Measurements from ENCODE around the gene IQGAP2. TPM values are rescaled to one million over a fixed set of nuclear protein-coding genes. Genes with fewer than 3 reads are reported as not detected.
A peak's percentile ranks its signal among the peaks of the same experiment; 100 is the strongest.

The IQGAP2 gene
- total RNA-seq, 1 experiment from 2014 or later, result 0.59 TPM

DNA sequence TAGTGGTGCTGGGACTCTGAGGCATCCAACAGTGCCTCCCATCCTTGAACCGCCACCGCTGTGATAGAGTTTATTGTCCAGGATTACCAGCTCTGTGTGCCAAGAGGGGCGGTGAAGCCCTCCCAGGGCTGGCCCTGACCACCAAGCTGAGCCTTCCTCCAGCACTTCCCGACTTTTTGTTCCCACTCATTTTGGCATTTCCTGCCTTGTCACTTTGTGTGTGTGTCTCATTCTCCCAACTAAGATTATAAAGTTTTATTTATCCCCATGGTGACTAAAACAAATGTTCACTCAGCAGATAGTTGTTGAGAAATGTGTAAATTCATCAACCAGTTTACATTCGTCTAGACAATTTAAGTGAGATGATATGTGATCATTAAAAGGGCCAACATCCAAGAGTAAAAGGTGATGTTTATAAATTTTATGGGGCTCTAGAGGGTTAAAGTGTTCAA, 315.3 kb downstream of the IQGAP2 start:
- H3K4me1 ChIP-seq (ENCODE audit: control insufficient read depth, insufficient read depth, low read length), result peaks cover 16% of the 10 kb centered on the region; the same call in 1 of the 2 replicates
- no peak overlapping the region for H3K27ac ChIP-seq (ENCODE audit: low read length)
- peak overlapping the region in 1 of 2 experiments; percentile 83; a peak in 1 of 4 replicates for H3K4me3 ChIP-seq (ENCODE audit: low read depth in 2 of 2, low read length in 2 of 2)

DNA sequence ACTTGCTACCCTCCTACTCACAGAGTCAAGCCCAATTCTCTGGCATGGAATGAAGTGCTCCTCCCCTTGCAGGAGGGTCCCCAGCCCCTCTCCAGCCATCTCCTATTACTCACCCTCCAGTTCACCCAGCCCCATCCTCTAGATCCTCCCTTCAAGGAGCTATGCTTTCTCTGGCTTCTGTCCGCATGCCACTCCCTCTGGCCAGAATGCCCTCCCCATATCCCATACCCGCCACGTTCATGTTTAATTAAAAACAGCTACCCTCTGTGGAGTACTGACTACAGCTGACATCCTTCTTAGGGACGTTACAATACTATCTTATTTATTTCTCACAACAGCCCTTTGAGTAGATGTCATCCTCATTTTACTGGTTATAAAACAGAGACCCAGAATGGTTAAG, 315.8 kb downstream of the IQGAP2 start:
- H3K27me3 ChIP-seq (ENCODE audit: control insufficient read depth, insufficient read depth, low read length), result peaks cover 2% of the 10 kb centered on the region; the same call in 1 of the 2 replicates
- ATAC-seq, result no peak
- TF ChIP-seq, protein P1, sequence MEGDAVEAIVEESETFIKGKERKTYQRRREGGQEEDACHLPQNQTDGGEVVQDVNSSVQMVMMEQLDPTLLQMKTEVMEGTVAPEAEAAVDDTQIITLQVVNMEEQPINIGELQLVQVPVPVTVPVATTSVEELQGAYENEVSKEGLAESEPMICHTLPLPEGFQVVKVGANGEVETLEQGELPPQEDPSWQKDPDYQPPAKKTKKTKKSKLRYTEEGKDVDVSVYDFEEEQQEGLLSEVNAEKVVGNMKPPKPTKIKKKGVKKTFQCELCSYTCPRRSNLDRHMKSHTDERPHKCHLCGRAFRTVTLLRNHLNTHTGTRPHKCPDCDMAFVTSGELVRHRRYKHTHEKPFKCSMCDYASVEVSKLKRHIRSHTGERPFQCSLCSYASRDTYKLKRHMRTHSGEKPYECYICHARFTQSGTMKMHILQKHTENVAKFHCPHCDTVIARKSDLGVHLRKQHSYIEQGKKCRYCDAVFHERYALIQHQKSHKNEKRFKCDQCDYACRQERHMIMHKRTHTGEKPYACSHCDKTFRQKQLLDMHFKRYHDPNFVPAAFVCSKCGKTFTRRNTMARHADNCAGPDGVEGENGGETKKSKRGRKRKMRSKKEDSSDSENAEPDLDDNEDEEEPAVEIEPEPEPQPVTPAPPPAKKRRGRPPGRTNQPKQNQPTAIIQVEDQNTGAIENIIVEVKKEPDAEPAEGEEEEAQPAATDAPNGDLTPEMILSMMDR (IDR thresholded peaks at IDR 0.05), result no peak
- TF ChIP-seq, protein P2, sequence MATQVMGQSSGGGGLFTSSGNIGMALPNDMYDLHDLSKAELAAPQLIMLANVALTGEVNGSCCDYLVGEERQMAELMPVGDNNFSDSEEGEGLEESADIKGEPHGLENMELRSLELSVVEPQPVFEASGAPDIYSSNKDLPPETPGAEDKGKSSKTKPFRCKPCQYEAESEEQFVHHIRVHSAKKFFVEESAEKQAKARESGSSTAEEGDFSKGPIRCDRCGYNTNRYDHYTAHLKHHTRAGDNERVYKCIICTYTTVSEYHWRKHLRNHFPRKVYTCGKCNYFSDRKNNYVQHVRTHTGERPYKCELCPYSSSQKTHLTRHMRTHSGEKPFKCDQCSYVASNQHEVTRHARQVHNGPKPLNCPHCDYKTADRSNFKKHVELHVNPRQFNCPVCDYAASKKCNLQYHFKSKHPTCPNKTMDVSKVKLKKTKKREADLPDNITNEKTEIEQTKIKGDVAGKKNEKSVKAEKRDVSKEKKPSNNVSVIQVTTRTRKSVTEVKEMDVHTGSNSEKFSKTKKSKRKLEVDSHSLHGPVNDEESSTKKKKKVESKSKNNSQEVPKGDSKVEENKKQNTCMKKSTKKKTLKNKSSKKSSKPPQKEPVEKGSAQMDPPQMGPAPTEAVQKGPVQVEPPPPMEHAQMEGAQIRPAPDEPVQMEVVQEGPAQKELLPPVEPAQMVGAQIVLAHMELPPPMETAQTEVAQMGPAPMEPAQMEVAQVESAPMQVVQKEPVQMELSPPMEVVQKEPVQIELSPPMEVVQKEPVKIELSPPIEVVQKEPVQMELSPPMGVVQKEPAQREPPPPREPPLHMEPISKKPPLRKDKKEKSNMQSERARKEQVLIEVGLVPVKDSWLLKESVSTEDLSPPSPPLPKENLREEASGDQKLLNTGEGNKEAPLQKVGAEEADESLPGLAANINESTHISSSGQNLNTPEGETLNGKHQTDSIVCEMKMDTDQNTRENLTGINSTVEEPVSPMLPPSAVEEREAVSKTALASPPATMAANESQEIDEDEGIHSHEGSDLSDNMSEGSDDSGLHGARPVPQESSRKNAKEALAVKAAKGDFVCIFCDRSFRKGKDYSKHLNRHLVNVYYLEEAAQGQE (IDR thresholded peaks at IDR 0.05; ENCODE audit: insufficient read depth in 1 of 2, low read depth in 2 of 2, low read length in 1 of 2), result no peak
- TF ChIP-seq SIN3A (IDR thresholded peaks at IDR 0.05; ENCODE audit: borderline replicate concordance, insufficient read depth, low read depth, low read length), result no peak
- no peak for TF ChIP-seq TCF7L2 (IDR thresholded peaks at IDR 0.05; ENCODE audit: low read depth, low read length)
- TF ChIP-seq POLR2AphosphoS5 (IDR thresholded peaks at IDR 0.05; ENCODE audit: low read depth, low read length), result no peak
- no peak overlapping the region for H3K27ac ChIP-seq (ENCODE audit: low read length)
- H3K9me3 ChIP-seq (ENCODE audit: control insufficient read depth, insufficient read depth, low read depth, low read length), result no peaks in the 10 kb centered on the region
- in situ Hi-C loops (cut with HindIII; ENCODE audit: low pct_unique_long_range_greater_than_20kb, low sequenced_read_pairs) (no loop called here), intact Hi-C loops (cut with micrococcal nuclease; ENCODE audit: unreplicated experiment) (loop anchor here (5.0 kb wide), 1 partner anchor 48 kb away; no protein-coding TSS in a partner anchor)
- ChIA-PET CTCF (no interaction called here), POLR2A (no interaction called here)
- H3K36me3 ChIP-seq (ENCODE audit: control insufficient read depth, insufficient read depth, low read length), result no peaks in the 10 kb centered on the region
- DNase-seq (ENCODE audit: low read depth, low spot score), result no peak
- H3K4me3 ChIP-seq (ENCODE audit: low read depth in 2 of 2, low read length in 2 of 2), result no peak overlapping the region; a peak in 1 of 4 replicates
- peaks cover 16% of the 10 kb centered on the region; the same call in 1 of the 2 replicates for H3K4me1 ChIP-seq (ENCODE audit: control insufficient read depth, insufficient read depth, low read length)
- no TSS peak for BruUV-seq (replicated peaks)

More for the DNA sequence above, 315.3 kb downstream of the IQGAP2 start:
- ChIA-PET POLR2A (no interaction called here), CTCF (no interaction called here)
- DNase-seq (ENCODE audit: low read depth, low spot score) (no peak), ATAC-seq (no peak)
- peaks cover 2% of the 10 kb centered on the region; the same call in 1 of the 2 replicates for H3K27me3 ChIP-seq (ENCODE audit: control insufficient read depth, insufficient read depth, low read length)
- TF ChIP-seq, protein P2 (IDR thresholded peaks at IDR 0.05; ENCODE audit: insufficient read depth in 1 of 2, low read depth in 2 of 2, low read length in 1 of 2), result no peak
- TF ChIP-seq, protein P1 (IDR thresholded peaks at IDR 0.05), result no peak
- TF ChIP-seq POLR2AphosphoS5 (IDR thresholded peaks at IDR 0.05; ENCODE audit: low read depth, low read length) (no peak), SIN3A (IDR thresholded peaks at IDR 0.05; ENCODE audit: borderline replicate concordance, insufficient read depth, low read depth, low read length) (no peak), TCF7L2 (IDR thresholded peaks at IDR 0.05; ENCODE audit: low read depth, low read length) (no peak)
- H3K36me3 ChIP-seq (ENCODE audit: control insufficient read depth, insufficient read depth, low read length), result no peaks in the 10 kb centered on the region
- intact Hi-C loops (cut with micrococcal nuclease; ENCODE audit: unreplicated experiment), result loop anchor here (5.0 kb wide), 1 partner anchor 49 kb away; no protein-coding TSS in a partner anchor
- no peaks in the 10 kb centered on the region for H3K9me3 ChIP-seq (ENCODE audit: control insufficient read depth, insufficient read depth, low read depth, low read length)
- BruUV-seq (replicated peaks), result no TSS peak
- in situ Hi-C loops (cut with HindIII; ENCODE audit: low pct_unique_long_range_greater_than_20kb, low sequenced_read_pairs), result no loop called here
